Mesothelial cell of epicardium (in vitro differentiated cells): ENCODE data around the gene NTSR1. TPM values are rescaled to one million over a fixed set of nuclear protein-coding genes. Genes with fewer than 3 reads are reported as not detected.

Experiments used
- DNase-seq, 2 experiments: peaks; one replicate each; pipeline ENCODE4 v3.0.0; 2021; ENCODE audit warnings: low spot score in 2 of 2; ENCODE audit not compliant: unreplicated experiment in 2 of 2
- H3K27ac Mint-ChIP-seq: 2 replicates; pipeline ENCODE4 v1.8.0; 2021; ENCODE audit warnings: mixed read lengths
- H3K27me3 Mint-ChIP-seq: 2 replicates; pipeline ENCODE4 v1.8.0; 2021; ENCODE audit warnings: low read depth, mixed read lengths
- H3K36me3 Mint-ChIP-seq: 2 replicates; pipeline ENCODE4 v1.8.0; 2021; ENCODE audit warnings: mixed read lengths
- H3K4me1 Mint-ChIP-seq: 2 replicates; pipeline ENCODE4 v1.8.0; 2021; ENCODE audit warnings: mixed read lengths
- H3K4me3 Mint-ChIP-seq: 2 replicates; pipeline ENCODE4 v1.8.0; 2021; ENCODE audit warnings: mild to moderate bottlenecking, moderate library complexity, mixed read lengths
- H3K9me3 Mint-ChIP-seq: 2 replicates; pipeline ENCODE4 v1.8.0; 2021; ENCODE audit warnings: mixed read lengths
- CTCF ChIP-seq: fragments of 200-600 bp; sonication (generic); IDR thresholded peaks from one replicate; pipeline ENCODE4 v1.5.0; 2021; ENCODE audit warnings: antibody characterized with exemption; ENCODE audit not compliant: unreplicated experiment
- total RNA-seq: library from RNA; stranded (reverse); gene quantifications from 3 replicates; pipeline ENCODE4 v1.2.1, GENCODE V29; 2021

NTSR1 gene
- total RNA-seq, 1 donor from 2014 or later = 0.36 TPM

- peaks cover 4% of the 10 kb centered on the region for H3K9me3 Mint-ChIP-seq
- no peaks in the 10 kb centered on the region for H3K36me3 Mint-ChIP-seq
- TF ChIP-seq CTCF = no peak
- peaks cover 4% of the 10 kb centered on the region for H3K4me1 Mint-ChIP-seq
- no peak overlapping the region for H3K27ac Mint-ChIP-seq
- H3K4me3 Mint-ChIP-seq = no peak overlapping the region
- no peak for DNase-seq
- H3K27me3 Mint-ChIP-seq = peaks cover 77% of the 10 kb centered on the region
Measured at GRCh38 chr20:62712606-62713005, 4.0 kb downstream of the NTSR1 start.

- TF ChIP-seq CTCF = no peak
- Mint-ChIP-seq H3K36me3 (no peaks in the 10 kb centered on the region), H3K9me3 (peaks cover 4% of the 10 kb centered on the region), H3K4me3 (no peak overlapping the region), H3K27me3 (peaks cover 77% of the 10 kb centered on the region), H3K27ac (no peak overlapping the region), H3K4me1 (no peaks in the 10 kb centered on the region)
- DNase-seq = no peak
Measured at GRCh38 chr20:62714006-62714405, 5.4 kb downstream of the NTSR1 start.

GRCh38 chr20:62714799-62715198, 6.2 kb downstream of the NTSR1 start:
- H3K9me3 Mint-ChIP-seq = peaks cover 9% of the 10 kb centered on the region
- peaks cover 77% of the 10 kb centered on the region for H3K27me3 Mint-ChIP-seq

GRCh38 chr20:62715201-62715600, 6.6 kb downstream of the NTSR1 start:
- H3K4me3 Mint-ChIP-seq = no peak overlapping the region
- no peaks in the 10 kb centered on the region for H3K4me1 Mint-ChIP-seq
- peaks cover 73% of the 10 kb centered on the region for H3K27me3 Mint-ChIP-seq
- peaks cover 11% of the 10 kb centered on the region for H3K9me3 Mint-ChIP-seq
- H3K27ac Mint-ChIP-seq = no peak overlapping the region
- no peak for TF ChIP-seq CTCF
- peaks cover 3% of the 10 kb centered on the region for H3K36me3 Mint-ChIP-seq
- no peak for DNase-seq

More at GRCh38 chr20:62714799-62715198, 6.2 kb downstream of the NTSR1 start:
- Mint-ChIP-seq H3K4me3 (no peak overlapping the region), H3K27ac (no peak overlapping the region), H3K36me3 (peaks cover 3% of the 10 kb centered on the region), H3K4me1 (no peaks in the 10 kb centered on the region)
- DNase-seq = no peak
- TF ChIP-seq CTCF = no peak

GRCh38 chr20:62716198-62716940, 7.7 kb downstream of the NTSR1 start:
- H3K27ac Mint-ChIP-seq = no peak overlapping the region

More at GRCh38 chr20:62716198-62716940, 7.7 kb downstream of the NTSR1 start:
- peaks cover 20% of the 10 kb centered on the region for H3K9me3 Mint-ChIP-seq
- no peak overlapping the region for H3K4me3 Mint-ChIP-seq
- peaks cover 3% of the 10 kb centered on the region for H3K36me3 Mint-ChIP-seq
- H3K4me1 Mint-ChIP-seq = no peaks in the 10 kb centered on the region
- DNase-seq = no peak
- H3K27me3 Mint-ChIP-seq = peaks cover 67% of the 10 kb centered on the region
- no peak for TF ChIP-seq CTCF
